DND-41 (cell line): ENCODE data around the gene RAPGEF5.
A peak's percentile ranks its signal among the peaks of the same experiment; 100 is the strongest.

Experiments used
- ATAC-seq: fragments of 200-7000 bp; cut with Tn5 transposase; 3 replicates; pipeline ENCODE4 v1.9.1; 2021; ENCODE audit warnings: low read depth; ENCODE audit not compliant: insufficient read depth
- DNase-seq: peaks from one replicate; pipeline ENCODE4 v3.0.0-alpha.2; 2020
- H2AFZ ChIP-seq: 2 replicates; pipeline ENCODE4 v1.6.0; 2012; ENCODE audit warnings: low read depth, low read length
- H3K27ac ChIP-seq: 2 replicates; pipeline ENCODE4 v1.5.1; 2012; ENCODE audit warnings: low read length, inconsistent platforms
- H3K27me3 ChIP-seq: fragments of 200-600 bp; sonication (generic); 2 replicates; pipeline ENCODE4 v1.6.0; 2012; ENCODE audit warnings: low read length, mild to moderate bottlenecking, inconsistent platforms; ENCODE audit not compliant: insufficient read depth, poor library complexity
- H3K36me3 ChIP-seq: 2 replicates; pipeline ENCODE4 v1.5.1; 2012; ENCODE audit warnings: low read length, inconsistent platforms; ENCODE audit not compliant: insufficient read depth
- H3K4me1 ChIP-seq: 2 replicates; pipeline ENCODE4 v1.5.1; 2012; ENCODE audit warnings: mild to moderate bottlenecking, low read length; ENCODE audit not compliant: insufficient read depth
- H3K4me2 ChIP-seq: 2 replicates; pipeline ENCODE4 v1.6.0; 2012; ENCODE audit warnings: mild to moderate bottlenecking, moderate library complexity, low read length, inconsistent platforms; ENCODE audit not compliant: insufficient read depth
- H3K4me3 ChIP-seq, 2 experiments: fragments of 200-600 bp in 1 of 2; shearing (Covaris generic) in 1 of 2; 2 replicates each; pipeline ENCODE4 v1.5.1; 2012 to 2016; ENCODE audit warnings: inconsistent platforms in 2 of 2, low read length in 2 of 2, mild to moderate bottlenecking in 2 of 2, low read depth in 1 of 2, moderate library complexity in 1 of 2
- H3K79me2 ChIP-seq: 2 replicates; pipeline ENCODE4 v1.6.0; 2012; ENCODE audit warnings: low read length, inconsistent platforms; ENCODE audit not compliant: insufficient read depth
- H3K9ac ChIP-seq: 2 replicates; pipeline ENCODE4 v1.6.0; 2012; ENCODE audit warnings: low read depth, mild to moderate bottlenecking, inconsistent platforms, low read length, moderate library complexity
- H3K9me3 ChIP-seq: 2 replicates; pipeline ENCODE4 v1.5.1; 2012; ENCODE audit warnings: low read length, moderate library complexity, mild to moderate bottlenecking, inconsistent platforms; ENCODE audit not compliant: insufficient read depth, severe bottlenecking
- H4K20me1 ChIP-seq: 2 replicates; pipeline ENCODE4 v1.6.0; 2012; ENCODE audit warnings: low read length; ENCODE audit not compliant: insufficient read depth
- CTCF ChIP-seq: IDR thresholded peaks from 2 replicates; pipeline ENCODE4 v1.5.1; 2012; ENCODE audit warnings: borderline replicate concordance, low read length, moderate library complexity, mild to moderate bottlenecking; ENCODE audit not compliant: poor library complexity, severe bottlenecking; ENCODE audit errors: extremely low read depth
- EZH2 ChIP-seq: IDR thresholded peaks from 3 replicates; pipeline ENCODE4 v1.6.1; 2012; ENCODE audit warnings: borderline replicate concordance, low read depth, mild to moderate bottlenecking, moderate library complexity, low read length, inconsistent platforms; ENCODE audit not compliant: severe bottlenecking

RAPGEF5 gene

GRCh38 chr7:22187691-22188348 lies 169.1 kb downstream of the RAPGEF5 start:
- no peak overlapping the region for H3K9ac ChIP-seq
- no peak overlapping the region for H3K27ac ChIP-seq
- no peak for ATAC-seq
- no peak overlapping the region for H3K4me3 ChIP-seq
- no peaks in the 10 kb centered on the region for H3K9me3 ChIP-seq
- H3K4me1 ChIP-seq, result peaks cover 21% of the 10 kb centered on the region
- H2AFZ ChIP-seq, result no peak overlapping the region
- H3K79me2 ChIP-seq, result no peaks in the 10 kb centered on the region; the same call in 1 of the 2 replicates
- TF ChIP-seq EZH2 (no peak), CTCF (no peak)
- H3K27me3 ChIP-seq, result no peaks in the 10 kb centered on the region
- H4K20me1 ChIP-seq, result no peaks in the 10 kb centered on the region
- no peak for DNase-seq
- no peak overlapping the region for H3K4me2 ChIP-seq
- peaks cover 74% of the 10 kb centered on the region for H3K36me3 ChIP-seq

GRCh38 chr7:22185559-22185958 lies 171.4 kb downstream of the RAPGEF5 start:
- Histone ChIP-seq H4K20me1 (no peaks in the 10 kb centered on the region), H2AFZ (no peak overlapping the region), H3K9me3 (no peaks in the 10 kb centered on the region), H3K4me2 (no peak overlapping the region), H3K36me3 (peaks cover 54% of the 10 kb centered on the region), H3K27ac (no peak overlapping the region), H3K27me3 (no peaks in the 10 kb centered on the region), H3K79me2 (no peaks in the 10 kb centered on the region; the same call in 1 of the 2 replicates), H3K9ac (no peak overlapping the region), H3K4me3 (no peak overlapping the region), H3K4me1 (peaks cover 44% of the 10 kb centered on the region)
- TF ChIP-seq EZH2 (no peak), CTCF (no peak)
- no peak for DNase-seq
- no peak for ATAC-seq

GRCh38 chr7:22184549-22185199 lies 172.3 kb downstream of the RAPGEF5 start:
- TF ChIP-seq EZH2 (no peak), CTCF (no peak)

More at GRCh38 chr7:22184549-22185199, 172.3 kb downstream of the RAPGEF5 start:
- H3K36me3 ChIP-seq, result peaks cover 54% of the 10 kb centered on the region
- no peak overlapping the region for H3K9ac ChIP-seq
- H3K4me2 ChIP-seq, result no peak overlapping the region
- H3K4me1 ChIP-seq, result peaks cover 48% of the 10 kb centered on the region
- DNase-seq, result no peak
- no peak overlapping the region for H2AFZ ChIP-seq
- H4K20me1 ChIP-seq, result no peaks in the 10 kb centered on the region
- no peak overlapping the region for H3K4me3 ChIP-seq
- no peaks in the 10 kb centered on the region for H3K27me3 ChIP-seq
- no peak for ATAC-seq
- H3K27ac ChIP-seq, result peak overlapping the region; percentile 40
- H3K79me2 ChIP-seq, result no peaks in the 10 kb centered on the region; the same call in 1 of the 2 replicates
- H3K9me3 ChIP-seq, result peaks cover 3% of the 10 kb centered on the region
